ENCODE data around the gene ACVRL1.

Gene ACVRL1

GRCh38 chr12:51970904-51971646, 63.8 kb downstream of the ACVRL1 start:
- Histone ChIP-seq H3K36me3 (peaks cover 13% of the 10 kb centered on the region), H3K4me1 (peaks cover 66% of the 10 kb centered on the region), H3K27me3 (no peaks in the 10 kb centered on the region), H3K9me3 (no peaks in the 10 kb centered on the region), H3K4me3 (no peak overlapping the region), H3K9ac (no peak overlapping the region), H4K20me1 (peaks cover 96% of the 10 kb centered on the region), H3K27ac (no peak overlapping the region), H3K4me2 (peak overlapping the region; percentile 85)
- TF ChIP-seq Cebpa-rat (IDR thresholded peaks at IDR 0.05), result no peak

- H3K4me2 ChIP-seq, result peak overlapping the region; percentile 85
- H3K4me3 ChIP-seq, result no peak overlapping the region
These were observed 64.5 kb downstream of the ACVRL1 start for GRCh38 chr12:51971679-51972421.

GRCh38 chr12:51972422-51972812, 65.1 kb downstream of the ACVRL1 start:
- no peaks in the 10 kb centered on the region for H3K27me3 ChIP-seq
- H3K9me3 ChIP-seq, result no peaks in the 10 kb centered on the region
- TF ChIP-seq Cebpa-rat (IDR thresholded peaks at IDR 0.05), result no peak
- peaks cover 74% of the 10 kb centered on the region for H3K4me1 ChIP-seq
- H4K20me1 ChIP-seq, result peaks cover 88% of the 10 kb centered on the region
- H3K4me3 ChIP-seq, result no peak overlapping the region
- peak overlapping the region; percentile 85 for H3K4me2 ChIP-seq
- H3K36me3 ChIP-seq, result peaks cover 26% of the 10 kb centered on the region
- H3K27ac ChIP-seq, result peak overlapping the region; percentile 49
- H3K9ac ChIP-seq, result peak overlapping the region; percentile 56

More at GRCh38 chr12:51971679-51972421, 64.5 kb downstream of the ACVRL1 start:
- H3K9ac ChIP-seq, result 0 out of 2 replicates have a peak overlapping the region, but pooled peaks have one; percentile 56
- no peak for TF ChIP-seq Cebpa-rat (IDR thresholded peaks at IDR 0.05)
- H3K36me3 ChIP-seq, result peaks cover 21% of the 10 kb centered on the region
- peaks cover 92% of the 10 kb centered on the region for H4K20me1 ChIP-seq
- peaks cover 73% of the 10 kb centered on the region for H3K4me1 ChIP-seq
- H3K27ac ChIP-seq, result peak overlapping the region; percentile 49
- H3K9me3 ChIP-seq, result no peaks in the 10 kb centered on the region
- no peaks in the 10 kb centered on the region for H3K27me3 ChIP-seq

- no peak for TF ChIP-seq Cebpa-rat (IDR thresholded peaks at IDR 0.05)
- H3K4me1 ChIP-seq, result peaks cover 74% of the 10 kb centered on the region
- no peaks in the 10 kb centered on the region for H3K27me3 ChIP-seq
- peak overlapping the region; percentile 49 for H3K27ac ChIP-seq
- H4K20me1 ChIP-seq, result peaks cover 86% of the 10 kb centered on the region
- H3K4me2 ChIP-seq, result peak overlapping the region; percentile 85
- no peak overlapping the region for H3K4me3 ChIP-seq
- H3K36me3 ChIP-seq, result peaks cover 29% of the 10 kb centered on the region
- H3K9ac ChIP-seq, result peak overlapping the region; percentile 56
- no peaks in the 10 kb centered on the region for H3K9me3 ChIP-seq
These were observed 65.6 kb downstream of the ACVRL1 start for GRCh38 chr12:51972849-51973273.
